Subcutaneous adipose tissue (tissue), 4 donors: ENCODE measurements around the gene GTF2E1. TPM values are rescaled to one million over a fixed set of nuclear protein-coding genes. Genes with fewer than 3 reads are reported as not detected.

ENCODE experiments used
- total RNA-seq, 4 donors: library from RNA; depleted of rRNA; stranded (reverse); fragments of >200 nt; gene quantifications; one replicate each; pipeline ENCODE4 v1.1.0, GENCODE V29; 2016
- TF ChIP-seq, protein P1 (sequence below): fragments of 450-650 bp; IDR thresholded peaks from one replicate; pipeline ENCODE4 v1.5.1; 2016; ENCODE audit warnings: low read depth, mild to moderate bottlenecking, control low read depth, antibody characterized with exemption, moderate library complexity

Gene GTF2E1
- total RNA-seq, result 10 to 100 TPM; 10.2 to 16.0 (median 12.1) TPM

DNA sequence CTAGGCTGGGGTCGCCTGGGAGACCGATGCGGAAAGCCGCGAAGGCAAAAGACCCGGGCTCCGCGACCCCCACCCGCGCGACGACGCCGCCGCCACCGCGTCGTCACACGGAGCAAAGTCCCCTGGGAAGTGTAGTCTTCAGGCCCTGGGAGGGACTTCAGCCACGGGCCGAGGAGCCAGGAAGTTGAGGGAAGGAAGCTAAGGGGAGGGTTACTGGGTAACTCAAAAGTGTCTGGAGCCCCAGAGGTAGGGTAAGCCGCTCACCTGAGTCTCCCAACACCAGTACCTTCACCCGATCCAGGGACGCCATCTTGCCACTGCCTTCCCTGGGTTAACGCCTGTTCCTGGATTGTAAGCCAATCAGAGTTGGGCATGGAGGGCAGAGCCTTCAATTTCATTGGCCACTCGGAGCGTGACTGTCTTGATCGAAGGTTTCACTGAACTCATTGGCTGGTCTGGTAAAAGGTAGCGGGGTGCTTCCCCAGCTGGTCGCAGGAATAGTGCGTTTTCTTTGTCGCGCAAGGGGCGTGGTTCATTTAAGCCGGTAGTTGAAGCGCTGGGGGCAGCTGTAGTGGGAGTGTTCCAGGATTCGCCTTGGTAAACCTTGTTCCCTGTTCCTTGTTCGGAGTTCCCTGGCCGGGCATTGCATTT, at the start of gene GTF2E1, which contains the start of gene RABL3:
TSS of gene GTF2E1 (plus strand) at position 547 of the 651 bp plus-strand sequence. CDS start 7,809 bp downstream, outside the sequence.
TSS of gene RABL3 (minus strand) at position 319 of the 651 bp plus-strand sequence. CDS start at position 310, 9 bp downstream.
- TF ChIP-seq, protein P1, sequence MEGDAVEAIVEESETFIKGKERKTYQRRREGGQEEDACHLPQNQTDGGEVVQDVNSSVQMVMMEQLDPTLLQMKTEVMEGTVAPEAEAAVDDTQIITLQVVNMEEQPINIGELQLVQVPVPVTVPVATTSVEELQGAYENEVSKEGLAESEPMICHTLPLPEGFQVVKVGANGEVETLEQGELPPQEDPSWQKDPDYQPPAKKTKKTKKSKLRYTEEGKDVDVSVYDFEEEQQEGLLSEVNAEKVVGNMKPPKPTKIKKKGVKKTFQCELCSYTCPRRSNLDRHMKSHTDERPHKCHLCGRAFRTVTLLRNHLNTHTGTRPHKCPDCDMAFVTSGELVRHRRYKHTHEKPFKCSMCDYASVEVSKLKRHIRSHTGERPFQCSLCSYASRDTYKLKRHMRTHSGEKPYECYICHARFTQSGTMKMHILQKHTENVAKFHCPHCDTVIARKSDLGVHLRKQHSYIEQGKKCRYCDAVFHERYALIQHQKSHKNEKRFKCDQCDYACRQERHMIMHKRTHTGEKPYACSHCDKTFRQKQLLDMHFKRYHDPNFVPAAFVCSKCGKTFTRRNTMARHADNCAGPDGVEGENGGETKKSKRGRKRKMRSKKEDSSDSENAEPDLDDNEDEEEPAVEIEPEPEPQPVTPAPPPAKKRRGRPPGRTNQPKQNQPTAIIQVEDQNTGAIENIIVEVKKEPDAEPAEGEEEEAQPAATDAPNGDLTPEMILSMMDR, result no peak

DNA sequence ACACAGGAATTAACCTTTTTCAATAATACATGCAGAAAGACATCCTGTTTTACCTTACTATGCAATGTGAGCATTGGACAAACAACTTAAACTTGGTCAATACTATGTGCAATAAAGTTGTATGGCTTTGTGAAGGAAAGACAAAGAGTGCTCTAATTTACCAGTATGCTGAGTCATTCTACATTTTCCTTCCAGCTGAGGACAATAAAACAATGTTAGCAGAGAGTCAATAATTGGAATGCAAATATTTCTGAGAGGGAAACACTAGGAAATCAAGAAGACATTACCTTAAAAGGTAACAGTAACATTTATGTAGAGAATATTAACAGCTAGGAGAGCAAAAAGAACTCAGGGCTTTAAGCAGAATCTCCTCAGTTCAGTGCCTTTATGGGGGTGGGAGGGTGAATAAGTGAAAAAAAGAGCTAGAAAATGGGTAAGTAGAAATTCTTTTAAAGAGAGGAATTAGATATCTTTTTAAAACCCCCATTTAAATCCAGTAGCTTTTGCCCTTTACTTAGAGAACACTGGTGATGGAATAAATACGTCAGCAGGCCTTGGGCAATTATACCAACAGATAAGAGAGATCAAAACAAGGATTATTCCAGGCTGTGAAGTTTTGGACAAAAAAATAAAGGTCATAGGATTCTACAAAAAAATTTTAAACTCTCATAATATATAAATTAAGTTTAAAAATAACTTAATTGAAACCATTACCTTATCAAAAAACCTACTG, 48.9 kb upstream of the GTF2E1 start:
- TF ChIP-seq, protein P1, result no peak

DNA sequence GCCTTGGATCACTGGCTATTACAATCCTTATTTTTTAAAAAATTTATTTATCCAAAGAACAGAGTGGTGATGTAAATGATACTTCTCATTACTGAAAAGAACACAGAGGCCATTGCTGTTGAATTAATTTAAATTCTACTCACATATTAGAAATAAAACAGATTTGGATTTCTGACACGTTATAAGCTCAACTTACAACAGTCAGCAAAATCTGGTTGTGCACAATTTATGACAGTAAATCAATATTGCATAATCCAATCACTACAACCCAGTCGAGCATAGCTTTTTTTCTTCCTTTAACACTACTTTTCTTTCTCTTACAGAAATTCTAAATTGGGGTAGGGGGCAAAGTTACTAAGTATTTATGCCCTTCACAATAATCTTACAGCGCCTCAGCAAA, 43.2 kb upstream of the GTF2E1 start:
- TF ChIP-seq, protein P1, result no peak

DNA sequence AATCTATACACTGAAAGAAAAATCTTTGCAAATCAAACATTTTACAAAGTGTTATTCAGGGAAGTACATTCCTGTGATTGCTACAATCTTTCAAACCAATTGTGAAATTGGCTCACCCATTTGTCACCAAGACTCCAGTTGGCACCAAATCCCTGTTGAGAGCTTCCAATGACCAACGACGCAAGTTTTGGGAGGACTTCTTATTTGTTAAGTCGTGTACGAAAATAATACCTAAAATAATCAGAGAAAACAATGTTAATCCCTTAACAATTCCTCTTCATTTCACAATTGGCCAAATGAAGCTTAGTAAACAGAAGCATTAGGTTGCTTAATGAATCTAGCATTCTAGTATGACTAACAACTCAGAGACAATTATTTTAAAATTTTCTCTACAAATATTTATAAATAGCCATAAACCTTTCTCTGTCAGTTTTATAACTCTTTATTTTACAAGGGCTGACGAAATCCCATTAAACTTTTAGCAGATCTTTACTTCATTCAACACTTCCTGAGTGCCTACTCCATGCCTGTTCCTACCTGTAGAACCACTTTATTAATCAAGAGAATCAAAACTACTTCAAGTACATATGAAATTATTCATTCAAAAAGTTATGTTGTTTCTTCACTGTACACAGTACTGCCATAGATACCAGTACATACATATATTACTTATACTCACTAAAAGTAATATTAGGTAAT, 36.5 kb upstream of the GTF2E1 start:
- TF ChIP-seq, protein P1, result no peak

DNA sequence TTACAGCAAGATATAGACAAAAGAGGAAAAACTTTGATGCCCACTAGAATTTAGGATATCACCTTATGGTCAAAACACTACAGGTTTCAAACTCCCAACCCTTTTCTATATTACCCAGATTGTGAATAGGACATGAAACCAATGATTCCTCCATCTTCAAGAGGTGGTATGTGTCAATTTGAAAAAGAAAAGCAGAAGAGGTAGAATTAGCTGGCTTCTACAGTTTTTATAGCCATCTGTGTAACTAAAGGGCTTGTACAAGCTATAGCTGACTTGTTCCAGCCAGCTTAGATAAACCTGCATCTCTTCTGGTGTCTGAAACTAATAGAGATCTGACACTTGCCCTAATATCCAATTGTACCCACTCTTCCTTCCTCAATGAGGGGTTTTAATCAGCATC, 35.6 kb upstream of the GTF2E1 start:
- TF ChIP-seq, protein P1, result no peak

DNA sequence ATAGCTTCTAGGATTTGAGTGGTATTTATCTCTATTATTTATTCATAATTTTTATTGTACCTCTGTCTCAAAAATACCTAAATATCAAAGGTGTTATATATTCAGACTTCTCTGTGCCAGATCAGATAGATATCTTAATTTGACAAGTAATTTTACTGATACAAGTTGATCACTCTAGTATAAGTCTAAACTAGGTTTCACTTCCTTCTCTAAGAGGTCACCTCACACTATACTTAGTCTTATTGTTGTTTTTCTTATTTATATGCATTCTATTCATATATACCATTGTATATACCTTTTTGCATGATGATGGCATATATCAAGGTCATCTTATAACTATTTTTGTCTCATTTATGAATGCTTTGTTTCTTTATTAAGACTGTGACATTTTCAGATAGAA, 34.1 kb upstream of the GTF2E1 start:
- TF ChIP-seq, protein P1, result no peak

DNA sequence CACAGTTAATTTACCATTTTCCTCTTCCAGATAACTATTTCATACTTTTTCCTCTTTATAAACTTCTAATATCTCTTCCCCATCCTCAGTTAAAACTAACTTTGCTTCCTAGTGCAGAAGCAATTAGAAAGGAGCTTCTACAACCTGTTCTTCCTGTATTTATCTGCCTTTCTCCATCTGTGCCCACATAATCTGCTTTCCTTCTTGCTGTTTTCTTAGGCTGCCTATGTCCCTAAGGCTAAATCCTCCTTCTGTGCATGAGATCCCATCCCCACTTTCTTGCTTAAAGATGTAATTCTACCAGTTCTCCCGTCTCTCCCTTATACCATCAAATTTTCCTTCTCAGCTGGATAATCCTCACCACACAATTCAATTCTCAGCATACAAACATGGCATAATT, 32.2 kb upstream of the GTF2E1 start:
- TF ChIP-seq, protein P1, result no peak
